ENCODE measurements around the gene MGAT4B.

The MGAT4B gene

DNA sequence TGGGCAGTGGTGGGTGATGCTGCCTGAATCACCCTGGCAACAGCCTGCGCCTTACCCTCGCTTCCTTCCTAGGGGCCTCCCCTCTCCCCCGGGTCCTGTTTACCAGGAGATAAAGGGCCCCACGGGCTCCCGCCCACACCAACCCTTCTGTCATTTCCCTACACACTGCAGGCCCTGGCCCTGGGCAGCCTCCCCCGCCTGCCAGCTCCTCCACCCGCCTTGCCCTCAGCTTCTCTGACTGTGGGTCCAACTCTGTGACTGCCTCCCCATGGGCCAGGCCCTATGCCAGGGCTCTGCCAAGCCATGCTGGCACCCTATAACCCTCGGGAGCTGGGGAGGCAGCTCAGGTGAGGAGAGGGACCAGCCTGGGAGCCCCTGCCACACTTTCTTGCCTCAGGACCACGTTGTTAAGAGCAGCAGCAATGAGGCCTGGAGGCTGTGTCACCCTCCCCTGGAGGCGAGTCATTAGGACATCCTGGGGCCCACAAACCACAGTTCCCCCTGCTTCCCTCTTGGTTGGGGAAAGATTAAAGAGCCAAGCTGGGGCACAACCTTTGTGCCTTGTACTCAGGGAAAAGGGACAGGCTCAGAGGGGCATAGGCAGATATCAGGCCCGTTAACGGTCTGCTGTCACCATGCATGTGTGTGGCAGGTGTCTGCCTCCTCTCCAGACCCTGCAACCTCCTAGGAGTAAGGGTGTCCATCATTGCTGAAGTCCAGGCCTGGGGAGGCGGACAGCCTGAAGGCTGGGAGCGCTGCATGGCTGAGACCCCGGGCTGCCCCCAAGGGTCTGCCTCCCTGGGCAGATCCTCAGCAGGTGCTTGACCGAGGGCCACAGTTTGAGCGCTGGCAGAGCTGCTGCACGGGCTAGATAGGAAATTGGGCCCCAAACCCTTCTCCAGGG is 2.8 kb downstream of the MGAT4B start:
- Histone ChIP-seq H3K36me3 (ENCODE audit: control insufficient read depth, insufficient read depth, low read length, severe bottlenecking) (peaks cover 17% of the 10 kb centered on the region), H3K27me3 (replicated peaks; ENCODE audit: control insufficient read depth, insufficient read depth, low read length) (no peaks in the 10 kb centered on the region), H3K9me3 (ENCODE audit: control insufficient read depth, low read length) (no peaks in the 10 kb centered on the region), H3K4me3 (ENCODE audit: low read length) (no peak overlapping the region), H3K9ac (ENCODE audit: low read length) (peak overlapping the region; percentile 42), H3K4me1 (ENCODE audit: control insufficient read depth, insufficient read depth, low read length) (peaks cover 19% of the 10 kb centered on the region)
- DNase-seq (ENCODE audit: low read depth) = no peak

DNA sequence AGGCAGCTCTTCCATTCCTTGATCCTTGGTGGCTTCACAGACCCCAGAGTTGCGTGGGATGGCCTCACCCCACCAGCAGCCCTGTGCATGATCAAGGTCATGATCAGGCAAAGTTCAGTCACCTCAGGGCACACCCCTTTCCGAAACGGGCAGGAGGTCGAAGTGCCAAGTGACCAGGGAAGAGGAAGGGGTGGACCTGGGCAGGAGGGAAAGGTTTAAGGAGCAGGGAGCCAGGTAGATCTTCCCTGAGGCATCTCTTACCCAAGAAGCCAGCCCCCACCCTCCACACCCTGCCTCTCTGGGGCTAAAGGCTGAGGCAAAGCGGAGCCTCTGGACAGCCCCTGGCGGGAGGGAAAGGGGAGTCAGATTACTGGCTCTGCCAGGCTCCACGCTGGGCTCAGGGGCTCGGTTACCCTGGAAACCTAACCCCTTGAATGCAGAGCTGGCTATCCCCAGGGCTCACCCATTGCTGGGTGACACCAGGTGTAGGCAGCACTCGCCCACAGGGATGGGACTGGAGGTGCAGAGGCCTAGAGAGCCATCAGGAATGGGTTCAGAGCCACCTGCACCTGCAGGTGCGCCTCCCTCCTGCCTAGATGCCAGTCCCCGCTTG is 3.6 kb downstream of the MGAT4B start:
- Histone ChIP-seq H3K27me3 (replicated peaks; ENCODE audit: control insufficient read depth, insufficient read depth, low read length) (no peaks in the 10 kb centered on the region), H3K9ac (ENCODE audit: low read length) (peak overlapping the region; percentile 29), H3K4me3 (ENCODE audit: low read length) (no peak overlapping the region), H3K4me1 (ENCODE audit: control insufficient read depth, insufficient read depth, low read length) (peaks cover 19% of the 10 kb centered on the region), H3K36me3 (ENCODE audit: control insufficient read depth, insufficient read depth, low read length, severe bottlenecking) (peaks cover 26% of the 10 kb centered on the region), H3K9me3 (ENCODE audit: control insufficient read depth, low read length) (no peaks in the 10 kb centered on the region)
- no peak for DNase-seq (ENCODE audit: low read depth)

DNA sequence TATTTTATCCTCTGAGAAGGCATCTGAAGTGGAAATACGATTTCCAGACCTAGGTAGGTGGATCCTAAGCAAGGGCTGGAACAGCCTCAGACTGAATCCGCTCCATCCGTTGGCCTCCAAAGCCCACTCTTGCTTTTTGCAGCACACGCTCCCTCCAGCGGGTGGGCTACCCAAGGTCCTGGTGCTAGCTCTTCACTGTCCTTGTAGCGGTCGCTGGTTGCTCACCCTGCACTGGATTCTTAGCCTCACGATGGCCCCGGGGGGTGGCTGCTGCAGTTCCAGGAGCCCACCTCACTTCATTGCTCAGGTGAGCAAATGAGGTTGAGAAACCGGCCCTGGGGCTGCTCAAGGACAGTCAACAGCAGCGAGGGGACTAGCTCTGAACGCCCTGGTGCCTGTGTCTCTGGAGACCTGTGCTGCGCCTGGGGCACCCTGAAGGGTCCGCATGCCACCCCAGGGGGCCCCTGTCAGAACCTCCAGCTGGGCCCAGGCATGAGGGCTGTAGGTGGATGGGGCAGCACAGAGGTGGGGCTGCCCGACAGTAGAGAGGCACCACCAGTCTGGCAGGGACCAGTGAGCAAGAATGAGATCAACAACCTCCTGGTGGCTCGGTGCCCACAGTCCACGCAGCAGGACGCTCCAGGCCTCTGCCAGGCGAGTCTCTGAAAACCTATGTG is 4.3 kb downstream of the MGAT4B start:
- H3K36me3 ChIP-seq (ENCODE audit: control insufficient read depth, insufficient read depth, low read length, severe bottlenecking) = peaks cover 32% of the 10 kb centered on the region
- H3K4me3 ChIP-seq (ENCODE audit: low read length) = no peak overlapping the region
- peak overlapping the region; percentile 29 for H3K9ac ChIP-seq (ENCODE audit: low read length)
- H3K4me1 ChIP-seq (ENCODE audit: control insufficient read depth, insufficient read depth, low read length) = peaks cover 19% of the 10 kb centered on the region
- no peaks in the 10 kb centered on the region for H3K9me3 ChIP-seq (ENCODE audit: control insufficient read depth, low read length)
- no peaks in the 10 kb centered on the region for H3K27me3 ChIP-seq (replicated peaks; ENCODE audit: control insufficient read depth, insufficient read depth, low read length)
- no peak for DNase-seq (ENCODE audit: low read depth)

DNA sequence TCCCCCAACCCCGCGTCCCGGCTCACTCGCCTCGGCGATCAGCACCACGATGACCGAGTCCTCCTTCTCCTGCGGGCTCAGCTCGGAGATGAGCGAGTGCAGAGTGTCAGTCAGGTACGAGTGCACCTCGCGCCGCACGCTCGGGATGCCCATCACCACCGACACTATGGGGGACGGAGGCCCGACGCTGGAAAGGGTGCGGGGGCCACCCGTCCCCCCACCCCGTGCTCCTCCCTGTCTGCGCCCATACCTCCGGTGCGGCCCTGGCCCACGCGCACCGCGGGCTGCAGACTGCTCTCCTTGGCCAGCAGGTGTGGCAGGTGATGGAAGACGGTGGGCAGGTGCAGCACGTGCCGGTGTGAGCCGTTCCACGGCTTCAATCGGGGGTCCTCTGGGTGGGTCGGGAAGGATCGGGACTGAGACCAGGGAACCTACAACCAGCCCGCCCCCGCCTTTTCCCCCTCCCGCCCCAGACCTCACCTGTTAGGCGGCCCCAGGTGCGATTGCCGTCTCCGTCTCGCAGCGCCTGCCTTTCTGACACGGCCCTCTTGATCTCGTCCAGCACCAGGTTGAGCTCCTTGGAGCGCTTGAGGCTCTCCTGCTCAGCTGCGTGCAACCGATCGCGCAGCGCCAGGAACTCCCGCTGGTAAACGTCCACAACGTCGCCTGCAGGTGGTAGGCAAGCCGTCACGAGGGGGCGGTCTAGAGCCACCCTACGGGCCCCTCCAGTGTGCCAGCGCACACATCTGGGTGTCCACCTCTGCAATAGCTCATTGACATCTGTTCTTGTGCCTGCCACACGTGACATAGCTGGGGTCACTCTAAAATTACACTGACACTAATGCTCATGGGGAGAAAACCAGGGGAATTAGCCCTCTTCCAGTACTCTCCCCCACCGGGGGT is 5.1 kb downstream of the MGAT4B start:
- DNase-seq (ENCODE audit: low read depth) = peak; percentile 47
- no peaks in the 10 kb centered on the region for H3K9me3 ChIP-seq (ENCODE audit: control insufficient read depth, low read length)
- peaks cover 37% of the 10 kb centered on the region for H3K36me3 ChIP-seq (ENCODE audit: control insufficient read depth, insufficient read depth, low read length, severe bottlenecking)
- no peaks in the 10 kb centered on the region for H3K27me3 ChIP-seq (replicated peaks; ENCODE audit: control insufficient read depth, insufficient read depth, low read length)
- no peak overlapping the region for H3K9ac ChIP-seq (ENCODE audit: low read length)
- H3K4me3 ChIP-seq (ENCODE audit: low read length) = no peak overlapping the region
- peaks cover 22% of the 10 kb centered on the region for H3K4me1 ChIP-seq (ENCODE audit: control insufficient read depth, insufficient read depth, low read length)

DNA sequence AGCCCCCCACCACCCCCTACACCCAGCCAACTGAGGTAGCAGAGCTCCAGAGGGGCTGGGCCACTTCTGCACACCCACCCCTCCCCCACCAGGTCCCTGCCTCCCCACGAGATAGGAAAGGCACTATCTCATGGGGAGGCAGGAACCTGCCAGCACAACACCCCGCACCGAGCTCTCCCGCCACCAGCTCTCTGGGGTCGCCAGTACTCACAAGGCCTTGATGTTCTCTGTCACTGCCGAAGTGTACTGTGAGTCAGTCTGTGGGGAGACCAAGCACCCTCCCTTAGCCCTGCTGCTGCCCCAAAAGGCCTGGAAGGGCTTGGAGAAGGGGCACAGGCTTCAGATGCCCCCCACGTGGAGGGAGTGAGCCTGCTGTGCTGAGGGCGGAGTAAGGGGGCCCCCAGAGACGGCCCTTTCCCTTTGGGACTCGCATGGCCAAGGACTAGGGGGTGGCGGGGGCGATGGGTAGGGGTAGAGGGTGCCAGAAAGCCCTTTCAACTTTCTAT is 5.9 kb downstream of the MGAT4B start:
- Histone ChIP-seq H3K4me1 (ENCODE audit: control insufficient read depth, insufficient read depth, low read length) (peaks cover 23% of the 10 kb centered on the region), H3K9ac (ENCODE audit: low read length) (no peak overlapping the region), H3K4me3 (ENCODE audit: low read length) (no peak overlapping the region), H3K27me3 (replicated peaks; ENCODE audit: control insufficient read depth, insufficient read depth, low read length) (no peaks in the 10 kb centered on the region), H3K9me3 (ENCODE audit: control insufficient read depth, low read length) (no peaks in the 10 kb centered on the region), H3K36me3 (ENCODE audit: control insufficient read depth, insufficient read depth, low read length, severe bottlenecking) (peaks cover 37% of the 10 kb centered on the region)
- DNase-seq (ENCODE audit: low read depth) = no peak

DNA sequence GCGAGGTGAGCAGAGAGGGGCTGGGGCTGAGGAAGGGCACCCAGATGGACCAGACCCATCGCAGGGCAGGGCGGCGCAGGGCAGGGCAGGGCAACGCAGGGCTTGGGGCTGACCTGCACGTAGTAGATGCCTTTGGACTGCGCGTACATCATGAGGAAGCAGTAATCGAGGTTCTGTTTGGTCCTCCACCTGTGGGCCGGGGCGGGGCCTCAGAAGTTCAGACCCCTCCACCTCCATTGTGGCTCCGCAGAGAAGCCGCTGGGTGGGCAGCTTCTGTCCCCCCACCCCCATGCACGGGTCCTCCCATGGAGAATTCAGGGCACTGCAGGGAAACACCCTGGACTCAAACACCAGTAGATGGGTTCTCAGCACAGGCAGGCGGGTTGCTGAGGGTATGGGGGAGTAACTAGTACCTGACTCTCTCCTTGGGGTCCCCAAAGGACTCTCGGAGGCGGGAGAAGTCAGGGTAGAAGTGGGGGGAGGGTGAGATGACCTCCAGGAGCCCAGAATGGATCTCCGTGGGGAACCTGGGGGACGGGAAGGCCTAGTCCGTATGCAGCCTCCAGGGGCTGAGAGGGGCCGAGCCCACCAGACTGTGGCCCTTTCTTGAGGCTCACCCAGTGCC is 6.5 kb downstream of the MGAT4B start:
- Histone ChIP-seq H3K4me1 (ENCODE audit: control insufficient read depth, insufficient read depth, low read length) (peaks cover 20% of the 10 kb centered on the region), H3K36me3 (ENCODE audit: control insufficient read depth, insufficient read depth, low read length, severe bottlenecking) (peaks cover 37% of the 10 kb centered on the region), H3K9ac (ENCODE audit: low read length) (no peak overlapping the region), H3K4me3 (ENCODE audit: low read length) (no peak overlapping the region), H3K27me3 (replicated peaks; ENCODE audit: control insufficient read depth, insufficient read depth, low read length) (no peaks in the 10 kb centered on the region), H3K9me3 (ENCODE audit: control insufficient read depth, low read length) (no peaks in the 10 kb centered on the region)
- DNase-seq (ENCODE audit: low read depth) = no peak

DNA sequence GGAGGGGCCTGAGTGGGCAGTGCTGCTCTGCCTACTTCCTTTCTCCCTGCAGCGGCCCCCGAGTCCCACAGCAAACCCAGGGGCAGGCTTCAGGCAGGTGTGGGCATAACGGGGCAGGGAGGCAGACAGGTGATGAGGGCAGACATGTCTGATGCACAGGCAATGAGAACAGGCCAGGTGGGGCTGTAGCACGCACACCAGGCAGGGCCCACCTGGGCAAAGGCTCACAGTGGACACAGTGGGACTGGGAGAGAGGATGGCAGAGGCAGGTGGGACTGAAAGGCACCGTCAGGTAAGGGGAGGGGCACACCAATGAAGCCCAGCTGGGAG is 7.1 kb downstream of the MGAT4B start:
- Histone ChIP-seq H3K9me3 (ENCODE audit: control insufficient read depth, low read length) (no peaks in the 10 kb centered on the region), H3K4me3 (ENCODE audit: low read length) (no peak overlapping the region), H3K36me3 (ENCODE audit: control insufficient read depth, insufficient read depth, low read length, severe bottlenecking) (peaks cover 37% of the 10 kb centered on the region), H3K27me3 (replicated peaks; ENCODE audit: control insufficient read depth, insufficient read depth, low read length) (no peaks in the 10 kb centered on the region), H3K9ac (ENCODE audit: low read length) (no peak overlapping the region), H3K4me1 (ENCODE audit: control insufficient read depth, insufficient read depth, low read length) (peaks cover 15% of the 10 kb centered on the region)
- no peak for DNase-seq (ENCODE audit: low read depth)

DNA sequence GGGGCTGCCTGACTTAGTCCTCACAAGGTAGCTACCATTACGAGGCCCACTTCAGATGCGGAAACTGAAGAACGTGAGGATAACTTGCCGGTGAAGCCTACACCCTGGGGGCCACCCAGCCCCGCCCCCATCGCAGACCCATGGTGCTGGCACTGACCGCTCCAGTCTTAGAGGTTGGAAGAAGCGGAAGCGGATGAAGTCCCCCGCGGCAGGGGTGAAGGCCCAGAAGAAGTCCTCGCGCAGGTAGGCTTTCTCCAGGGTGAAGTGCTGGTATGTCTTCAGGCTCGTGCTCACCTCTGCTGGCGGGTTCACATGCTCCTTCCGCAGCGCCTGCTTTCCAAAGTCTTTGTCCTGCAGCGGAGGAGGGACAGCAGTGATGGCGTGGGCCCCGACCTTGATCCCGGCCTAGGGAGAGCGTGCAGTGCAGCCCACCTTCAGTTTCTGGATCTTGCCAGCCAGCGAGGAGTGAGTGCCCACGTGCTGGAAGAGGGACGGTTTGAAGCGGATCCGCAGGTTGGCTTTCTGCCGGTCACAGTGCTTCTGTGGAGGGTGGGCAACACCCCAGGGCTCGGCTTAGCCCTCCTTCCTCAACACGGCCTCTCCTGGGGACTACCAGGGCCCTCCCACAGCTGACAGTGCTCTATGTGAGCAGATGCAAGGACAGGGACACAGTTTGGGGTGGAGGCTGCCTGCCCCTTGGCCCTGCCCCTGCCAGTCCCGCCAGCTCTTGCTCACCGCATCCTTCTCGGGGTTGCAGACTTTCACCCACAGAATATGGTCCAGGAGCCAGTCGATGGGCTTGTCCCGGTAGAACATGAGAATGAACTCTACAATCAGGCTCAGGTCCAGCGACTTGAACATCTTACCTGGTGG is 7.7 kb downstream of the MGAT4B start:
- Histone ChIP-seq H3K4me3 (ENCODE audit: low read length) (no peak overlapping the region), H3K36me3 (ENCODE audit: control insufficient read depth, insufficient read depth, low read length, severe bottlenecking) (peaks cover 37% of the 10 kb centered on the region), H3K4me1 (ENCODE audit: control insufficient read depth, insufficient read depth, low read length) (peaks cover 12% of the 10 kb centered on the region), H3K9ac (ENCODE audit: low read length) (no peak overlapping the region), H3K27me3 (replicated peaks; ENCODE audit: control insufficient read depth, insufficient read depth, low read length) (no peaks in the 10 kb centered on the region), H3K9me3 (ENCODE audit: control insufficient read depth, low read length) (no peaks in the 10 kb centered on the region)
- DNase-seq (ENCODE audit: low read depth) = no peak

DNA sequence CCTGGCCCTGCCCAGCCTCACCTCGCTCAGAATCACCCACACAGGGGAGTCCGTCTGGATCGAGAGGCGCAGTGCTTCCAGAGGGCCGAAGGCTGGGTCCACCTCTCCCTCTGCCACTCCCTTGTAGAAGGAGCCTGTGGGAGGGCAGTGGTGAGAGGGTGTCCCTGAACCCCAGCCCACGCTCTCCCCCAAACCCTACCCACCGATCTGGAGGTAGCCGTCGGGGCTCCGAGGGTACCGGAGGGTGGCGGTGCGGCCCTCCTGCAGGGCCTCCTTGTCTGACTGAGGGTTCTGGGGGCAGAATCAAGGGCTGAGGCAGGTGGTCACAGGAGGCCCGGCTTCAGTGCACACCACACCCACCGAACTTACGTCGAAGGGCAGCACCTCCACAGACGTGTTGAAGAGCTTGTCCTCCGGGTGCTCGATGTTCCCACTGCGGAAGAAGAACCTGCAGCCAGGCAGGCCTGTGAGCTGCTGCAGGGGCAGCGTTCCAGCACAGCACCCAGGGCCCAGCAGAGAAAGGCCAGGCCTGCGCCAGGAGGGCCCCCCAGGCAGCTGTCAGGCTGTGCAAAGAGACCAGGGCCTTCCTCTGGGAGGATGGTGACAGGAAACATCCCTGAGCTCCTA is 8.4 kb downstream of the MGAT4B start:
- H3K9me3 ChIP-seq (ENCODE audit: control insufficient read depth, low read length) = no peaks in the 10 kb centered on the region
- H3K4me3 ChIP-seq (ENCODE audit: low read length) = no peak overlapping the region
- no peak overlapping the region for H3K9ac ChIP-seq (ENCODE audit: low read length)
- no peak for DNase-seq (ENCODE audit: low read depth)
- H3K27me3 ChIP-seq (replicated peaks; ENCODE audit: control insufficient read depth, insufficient read depth, low read length) = no peaks in the 10 kb centered on the region
- peaks cover 14% of the 10 kb centered on the region for H3K4me1 ChIP-seq (ENCODE audit: control insufficient read depth, insufficient read depth, low read length)
- H3K36me3 ChIP-seq (ENCODE audit: control insufficient read depth, insufficient read depth, low read length, severe bottlenecking) = peaks cover 37% of the 10 kb centered on the region
